ENCODE measurements around the gene SELENOT. TPM values are rescaled to one million over a fixed set of nuclear protein-coding genes. Genes with fewer than 3 reads are reported as not detected.

Gene SELENOT
- total RNA-seq, 1 donor from 2014 or later = 79.1 TPM

DNA sequence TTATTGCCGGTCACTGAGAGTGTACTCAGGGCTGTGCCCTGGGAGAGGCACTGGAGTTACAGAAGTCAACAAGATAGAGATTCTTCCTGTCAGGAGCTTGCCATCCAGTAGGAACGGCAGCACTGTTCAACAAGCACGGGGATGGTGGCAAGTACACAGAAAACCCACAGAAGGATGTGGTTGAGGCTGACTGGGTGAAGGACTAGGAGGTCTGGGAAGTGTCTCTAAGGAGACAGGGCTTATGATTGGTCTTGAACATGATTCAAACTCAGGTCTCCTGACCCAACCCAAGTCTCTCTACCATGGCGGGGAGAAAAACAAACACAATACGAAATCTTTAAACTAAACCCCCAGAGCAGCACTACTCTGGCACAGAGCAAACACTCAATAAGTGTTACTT, 63.0 kb downstream of the SELENOT start:
- H3K36me3 Mint-ChIP-seq (ENCODE audit: low read depth) = peaks cover 2% of the 10 kb centered on the region
- no peaks in the 10 kb centered on the region for H3K9me3 Mint-ChIP-seq (ENCODE audit: low read depth)
- no peak for TF ChIP-seq CTCF (IDR thresholded peaks at IDR 0.05)
- H3K27ac Mint-ChIP-seq (ENCODE audit: unreplicated experiment) = no peak overlapping the region
- H3K27me3 Mint-ChIP-seq (ENCODE audit: low read depth) = peaks cover 4% of the 10 kb centered on the region
- H3K4me1 Mint-ChIP-seq (ENCODE audit: low read depth) = no peaks in the 10 kb centered on the region
- DNase-seq (ENCODE audit: low spot score) = no peak
- no peak overlapping the region for H3K4me3 Mint-ChIP-seq (ENCODE audit: unreplicated experiment)

- Mint-ChIP-seq H3K27me3 (ENCODE audit: low read depth) (no peaks in the 10 kb centered on the region), H3K4me1 (ENCODE audit: low read depth) (no peaks in the 10 kb centered on the region), H3K4me3 (ENCODE audit: unreplicated experiment) (no peak overlapping the region), H3K9me3 (ENCODE audit: low read depth) (peaks cover 16% of the 10 kb centered on the region), H3K27ac (ENCODE audit: unreplicated experiment) (no peak overlapping the region), H3K36me3 (ENCODE audit: low read depth) (peaks cover 6% of the 10 kb centered on the region)
- no peak for TF ChIP-seq CTCF (IDR thresholded peaks at IDR 0.05)
- no peak for DNase-seq (ENCODE audit: low spot score)
Measured at GRCh38 chr3:150673966-150674365, 70.8 kb downstream of the SELENOT start.

- H3K36me3 Mint-ChIP-seq (ENCODE audit: low read depth) = peaks cover 6% of the 10 kb centered on the region
- no peak overlapping the region for H3K27ac Mint-ChIP-seq (ENCODE audit: unreplicated experiment)
- no peak for TF ChIP-seq CTCF (IDR thresholded peaks at IDR 0.05)
- H3K4me3 Mint-ChIP-seq (ENCODE audit: unreplicated experiment) = no peak overlapping the region
- DNase-seq (ENCODE audit: low spot score) = no peak
- no peaks in the 10 kb centered on the region for H3K27me3 Mint-ChIP-seq (ENCODE audit: low read depth)
- H3K4me1 Mint-ChIP-seq (ENCODE audit: low read depth) = no peaks in the 10 kb centered on the region
- H3K9me3 Mint-ChIP-seq (ENCODE audit: low read depth) = peaks cover 16% of the 10 kb centered on the region
Measured at GRCh38 chr3:150675587-150675986, 72.5 kb downstream of the SELENOT start.

Other genes starting within 250 kb of the SELENOT start
- gene TSC22D2, start 195.0 kb upstream of the SELENOT start, total RNA-seq = 39.8 to 48.2 TPM (median 42.9 TPM) in 3 replicates
- 90.8 to 103 TPM (median 91.4 TPM) in 3 replicates for gene SERP1, start 56.8 kb upstream of the SELENOT start, total RNA-seq
- 48.4 to 73.0 TPM (median 52.4 TPM) in 3 replicates for gene EIF2A, start 56.5 kb upstream of the SELENOT start, total RNA-seq
- gene ERICH6, start 100.6 kb downstream of the SELENOT start, total RNA-seq = not detected in 3 replicates
- gene SIAH2, start 159.8 kb downstream of the SELENOT start, total RNA-seq = 24.3 to 39.7 TPM (median 39.2 TPM) in 3 replicates